ENCODE data around the gene CGGBP1. TPM values are rescaled to one million over a fixed set of nuclear protein-coding genes. Genes with fewer than 3 reads are reported as not detected.

CGGBP1 gene
- total RNA-seq, 2 experiments from 2014 or later: 105 to 118 TPM

DNA sequence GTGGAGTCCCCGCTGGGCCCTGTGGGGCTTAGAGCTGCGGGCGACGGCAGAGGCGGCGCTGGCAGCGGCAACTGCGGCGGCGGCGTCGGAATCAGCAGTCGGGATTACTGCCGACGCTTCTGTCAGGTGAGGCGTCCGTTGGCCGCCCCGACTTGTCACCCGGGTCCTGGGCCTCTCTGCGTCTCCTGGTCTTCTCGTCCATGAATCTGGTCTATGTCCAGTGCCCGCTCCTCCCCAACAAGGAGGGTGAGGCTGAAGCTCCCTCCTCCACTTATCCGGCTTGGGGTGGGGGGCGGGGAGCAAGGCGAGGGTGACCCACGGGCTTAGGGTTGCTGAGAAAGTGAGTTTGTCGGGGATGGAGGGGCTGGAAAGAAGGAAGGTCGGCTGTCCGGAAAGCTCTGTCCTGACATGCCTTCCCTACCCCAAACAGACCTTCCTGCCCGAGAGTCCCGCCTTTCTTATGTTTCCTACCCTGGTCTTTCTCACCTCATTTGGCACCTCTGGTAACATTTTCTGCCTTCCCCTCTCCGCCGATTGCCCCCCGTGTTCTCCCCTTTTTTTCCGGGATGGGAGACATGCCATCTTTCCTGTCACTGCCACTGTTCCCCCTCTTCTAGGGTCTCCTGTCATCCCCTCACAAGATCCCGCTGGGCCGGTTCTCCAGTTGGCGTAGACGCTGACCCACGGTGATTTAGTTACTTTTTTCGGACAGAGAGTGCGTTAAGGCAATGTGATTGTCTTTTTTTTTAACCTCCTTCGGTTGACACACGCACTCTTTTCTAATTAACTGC lies 770 bp upstream of the CGGBP1 start:
- Mint-ChIP-seq H3K27ac (peak overlapping the region; percentile 95), H3K4me1 (peaks cover 56% of the 10 kb centered on the region), H3K36me3 (ENCODE audit: low read depth) (peaks cover 39% of the 10 kb centered on the region), H3K9me3 (no peaks in the 10 kb centered on the region), H3K27me3 (no peaks in the 10 kb centered on the region), H3K4me3 (peak overlapping the region; percentile 99)
- ChIA-PET CTCF (interaction anchor here (1.2 to 2.3 kb wide), 5 partner anchors 9 to 90 kb away, joined by 3 to 12 read pairs (median 4); partner anchors contain the start of gene C3orf38), POLR2A (interaction anchor here (1.0 to 4.2 kb wide), 17 partner anchors 9 to 91 kb away, joined by 3 to 130 read pairs (median 5); partner anchors contain the start of gene C3orf38)
- DNase-seq: no peak

DNA sequence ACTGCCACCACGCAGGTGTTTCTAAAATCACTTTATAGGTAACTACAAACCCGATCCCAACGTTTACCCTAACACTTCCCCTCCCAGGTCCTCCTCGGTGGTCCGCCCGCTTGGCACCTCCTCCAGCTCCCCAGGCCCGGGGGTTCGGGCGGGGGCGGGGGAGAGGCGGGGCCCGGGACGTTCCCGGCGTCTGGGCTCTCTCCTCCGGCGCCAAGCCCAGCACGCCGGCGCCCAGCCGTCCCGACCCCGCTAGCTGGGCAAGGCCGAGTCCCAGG lies 562 bp downstream of the CGGBP1 start:
- POLR2A ChIA-PET: interaction anchor here (0.6 to 4.2 kb wide), 28 partner anchors 8 to 831 kb away, joined by 3 to 130 read pairs (median 4); partner anchors contain the start of genes C3orf38 and CHMP2B
- Mint-ChIP-seq H3K27me3 (no peaks in the 10 kb centered on the region), H3K36me3 (ENCODE audit: low read depth) (peaks cover 43% of the 10 kb centered on the region), H3K9me3 (no peaks in the 10 kb centered on the region), H3K27ac (peak overlapping the region; percentile 95), H3K4me3 (peak overlapping the region; percentile 99), H3K4me1 (peaks cover 51% of the 10 kb centered on the region)
- DNase-seq: no peak
- CTCF ChIA-PET: interaction anchor here (0.6 to 2.3 kb wide), 9 partner anchors 10 to 91 kb away, joined by 3 to 12 read pairs (median 4); partner anchors contain the start of gene C3orf38

DNA sequence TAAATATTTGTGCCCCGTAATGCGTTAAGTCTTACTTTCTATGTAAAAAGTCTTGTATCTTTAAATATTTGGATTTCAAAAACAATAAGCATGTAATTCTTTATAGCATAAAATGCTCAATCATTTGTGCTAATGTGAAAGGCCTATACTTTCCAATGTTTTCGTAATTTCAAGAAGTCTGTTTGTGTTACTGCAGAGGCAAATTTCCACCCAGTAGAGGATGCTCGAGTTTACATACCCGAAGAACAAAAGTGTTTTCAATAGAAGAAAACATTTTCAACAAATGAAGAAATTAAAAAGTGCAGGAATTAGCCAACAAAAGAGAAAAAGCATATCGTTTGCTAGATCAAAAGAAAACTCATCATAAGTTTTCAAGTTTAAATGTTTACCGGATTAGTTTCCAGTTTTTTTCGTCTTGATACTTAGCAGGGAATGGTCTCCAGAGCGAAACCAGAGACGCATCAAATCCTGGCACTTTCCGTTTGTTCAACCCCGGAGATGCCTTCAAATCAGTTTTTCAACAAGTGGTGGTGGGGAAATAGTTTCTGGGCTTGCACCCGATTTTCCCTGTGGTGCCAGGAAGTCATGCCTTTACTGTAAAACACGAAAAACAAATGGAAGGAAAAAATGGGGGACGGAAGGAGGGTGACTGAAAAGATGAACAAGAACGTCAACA lies 1.0 kb downstream of the CGGBP1 start:
- ChIA-PET CTCF (interaction anchor here (0.6 to 2.0 kb wide), 8 partner anchors 11 to 91 kb away, joined by 3 to 12 read pairs (median 4); partner anchors contain the start of gene C3orf38), POLR2A (interaction anchor here (0.6 to 4.2 kb wide), 28 partner anchors 7 to 831 kb away, joined by 3 to 130 read pairs (median 4); partner anchors contain the start of genes C3orf38 and CHMP2B)
- H3K4me3 Mint-ChIP-seq: peak overlapping the region; percentile 99
- peaks cover 46% of the 10 kb centered on the region for H3K4me1 Mint-ChIP-seq
- no peaks in the 10 kb centered on the region for H3K27me3 Mint-ChIP-seq
- peak overlapping the region; percentile 95 for H3K27ac Mint-ChIP-seq
- peaks cover 43% of the 10 kb centered on the region for H3K36me3 Mint-ChIP-seq (ENCODE audit: low read depth)
- no peaks in the 10 kb centered on the region for H3K9me3 Mint-ChIP-seq
- DNase-seq: no peak

DNA sequence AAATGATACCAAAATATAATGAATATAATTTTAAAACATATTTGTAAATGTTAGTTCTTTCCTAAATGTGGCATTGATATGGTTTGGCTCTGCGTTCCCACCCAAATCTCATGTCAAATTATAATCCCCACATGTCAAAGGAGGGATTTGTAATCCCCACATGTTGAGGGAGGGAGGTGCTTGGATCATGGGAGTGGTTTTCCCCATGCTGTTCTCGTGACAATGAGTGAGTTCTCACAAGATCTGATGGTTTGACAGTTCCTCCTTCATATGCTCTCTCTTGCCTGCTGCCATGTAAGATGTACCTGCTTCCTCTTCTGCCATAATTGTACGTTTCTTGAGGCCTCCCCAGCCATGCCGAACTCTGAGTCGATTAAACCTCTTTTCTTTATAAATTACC lies 12.0 kb downstream of the CGGBP1 start:
- Mint-ChIP-seq H3K27ac (no peak overlapping the region), H3K36me3 (ENCODE audit: low read depth) (no peaks in the 10 kb centered on the region), H3K9me3 (no peaks in the 10 kb centered on the region), H3K4me3 (no peak overlapping the region), H3K4me1 (peaks cover 9% of the 10 kb centered on the region), H3K27me3 (no peaks in the 10 kb centered on the region)
- CTCF ChIA-PET: no interaction called here
- POLR2A ChIA-PET: no interaction called here
- DNase-seq: no peak

DNA sequence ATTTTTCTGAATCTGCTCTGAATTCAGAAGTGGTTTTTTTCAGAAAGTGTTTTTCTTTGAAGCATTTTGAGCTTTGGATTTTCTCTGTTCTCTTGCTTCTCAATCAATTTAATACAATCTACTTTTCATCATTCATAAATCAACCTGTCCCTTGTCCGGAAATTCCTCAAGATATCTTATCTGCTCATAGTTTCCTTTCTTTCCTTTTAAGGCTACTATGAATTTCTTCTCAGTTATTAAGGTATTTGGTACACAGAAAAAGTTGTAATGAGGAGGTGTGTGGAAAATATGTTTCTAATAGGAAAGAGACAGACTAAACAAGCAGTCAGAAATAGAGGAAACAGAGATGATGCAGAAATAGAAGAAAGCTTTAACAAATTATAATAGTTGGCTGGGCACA lies 14.4 kb downstream of the CGGBP1 start:
- ChIA-PET POLR2A (no interaction called here), CTCF (no interaction called here)
- no peak overlapping the region for H3K4me3 Mint-ChIP-seq
- peaks cover 9% of the 10 kb centered on the region for H3K4me1 Mint-ChIP-seq
- H3K27ac Mint-ChIP-seq: no peak overlapping the region
- no peak for DNase-seq
- H3K36me3 Mint-ChIP-seq (ENCODE audit: low read depth): no peaks in the 10 kb centered on the region
- H3K27me3 Mint-ChIP-seq: no peaks in the 10 kb centered on the region
- H3K9me3 Mint-ChIP-seq: no peaks in the 10 kb centered on the region

DNA sequence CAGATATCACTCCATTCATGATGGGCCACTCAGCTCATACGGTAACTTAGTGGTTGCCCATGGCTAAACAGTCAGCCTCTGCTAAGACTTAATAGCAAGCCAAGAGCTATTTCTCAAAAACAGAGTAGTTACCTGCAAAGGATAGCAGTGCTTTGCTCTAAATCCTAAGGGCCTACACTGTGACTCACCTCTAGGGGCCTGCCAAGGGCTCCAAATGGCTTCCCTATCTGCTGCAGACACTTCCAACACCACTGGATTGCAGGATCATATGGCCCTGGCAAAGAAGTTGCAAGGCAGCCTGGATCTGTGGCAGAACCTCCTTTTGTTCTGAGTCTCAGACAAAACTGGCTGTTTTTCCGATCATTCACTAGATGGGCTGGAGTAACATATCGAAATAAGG lies 17.8 kb downstream of the CGGBP1 start:
- CTCF ChIA-PET: no interaction called here
- Mint-ChIP-seq H3K36me3 (ENCODE audit: low read depth) (no peaks in the 10 kb centered on the region), H3K9me3 (no peaks in the 10 kb centered on the region), H3K27ac (no peak overlapping the region), H3K4me3 (no peak overlapping the region), H3K4me1 (peaks cover 4% of the 10 kb centered on the region), H3K27me3 (no peaks in the 10 kb centered on the region)
- DNase-seq: no peak
- POLR2A ChIA-PET: no interaction called here

DNA sequence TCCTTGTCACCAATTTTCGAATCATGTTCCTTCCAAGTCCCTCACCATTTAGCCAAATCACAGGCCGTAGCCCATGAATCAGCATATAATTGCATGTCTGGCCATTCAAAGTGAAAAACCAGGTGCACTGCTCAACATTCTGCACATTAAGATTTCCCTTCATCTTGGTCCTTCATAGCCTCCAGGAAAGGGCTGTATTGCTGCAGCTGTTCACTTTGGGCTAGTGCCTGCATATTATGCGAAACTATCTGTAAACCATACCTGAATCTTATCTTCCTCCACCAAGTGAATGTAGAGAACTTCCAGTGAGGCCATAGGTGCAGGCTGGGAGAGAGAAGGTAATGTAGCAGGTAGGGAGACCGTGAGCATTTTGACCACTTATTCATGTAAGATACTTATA lies 18.3 kb downstream of the CGGBP1 start:
- no peaks in the 10 kb centered on the region for H3K36me3 Mint-ChIP-seq (ENCODE audit: low read depth)
- no peaks in the 10 kb centered on the region for H3K27me3 Mint-ChIP-seq
- H3K9me3 Mint-ChIP-seq: no peaks in the 10 kb centered on the region
- peaks cover 4% of the 10 kb centered on the region for H3K4me1 Mint-ChIP-seq
- H3K27ac Mint-ChIP-seq: no peak overlapping the region
- CTCF ChIA-PET: no interaction called here
- DNase-seq: no peak
- H3K4me3 Mint-ChIP-seq: no peak overlapping the region
- POLR2A ChIA-PET: no interaction called here

DNA sequence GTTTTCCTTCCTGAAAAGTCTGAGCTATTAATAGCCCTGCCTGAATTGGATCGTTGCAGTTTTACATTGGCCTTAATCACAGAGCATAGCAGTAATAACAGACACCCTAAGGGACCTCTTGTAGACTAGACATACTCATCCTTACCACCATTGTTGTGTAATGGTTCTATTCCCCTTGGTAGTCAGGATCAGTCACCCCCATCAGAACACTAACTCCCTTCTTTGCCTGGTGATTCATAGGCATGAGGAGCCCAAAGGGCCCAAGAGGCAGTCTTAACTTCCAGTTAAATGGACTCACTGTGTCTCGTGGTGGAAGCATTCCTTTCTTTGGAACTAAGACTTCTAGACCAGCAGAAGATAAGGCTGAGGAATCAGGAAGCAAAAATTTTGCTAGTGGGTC lies 20.2 kb downstream of the CGGBP1 start:
- peaks cover 8% of the 10 kb centered on the region for H3K4me1 Mint-ChIP-seq
- no peaks in the 10 kb centered on the region for H3K27me3 Mint-ChIP-seq
- CTCF ChIA-PET: no interaction called here
- no peak for DNase-seq
- no peaks in the 10 kb centered on the region for H3K36me3 Mint-ChIP-seq (ENCODE audit: low read depth)
- no peak overlapping the region for H3K27ac Mint-ChIP-seq
- H3K9me3 Mint-ChIP-seq: no peaks in the 10 kb centered on the region
- POLR2A ChIA-PET: no interaction called here
- H3K4me3 Mint-ChIP-seq: no peak overlapping the region

DNA sequence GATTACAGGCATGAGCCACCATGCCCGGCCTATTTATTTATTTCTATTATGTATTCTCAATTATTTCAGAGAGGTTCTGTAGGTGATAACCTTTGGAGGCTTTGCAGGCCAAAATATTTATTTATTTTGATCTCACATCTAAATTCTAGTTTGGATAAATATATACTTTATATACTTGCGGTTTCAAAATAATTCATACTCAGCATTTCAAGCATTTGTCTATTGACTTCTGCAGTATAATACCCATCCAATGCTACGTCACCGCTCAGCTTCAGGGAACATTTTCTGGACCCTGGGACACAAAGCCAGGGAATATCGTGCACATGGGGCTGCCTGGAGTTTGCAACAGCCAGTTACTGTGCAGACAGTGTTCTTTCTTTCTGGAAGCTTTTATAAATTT lies 22.6 kb downstream of the CGGBP1 start:
- H3K36me3 Mint-ChIP-seq (ENCODE audit: low read depth): no peaks in the 10 kb centered on the region
- POLR2A ChIA-PET: interaction anchor here (1.8 kb wide), 1 partner anchor 23 kb away, joined by 5 read pairs; the partner anchor contains the start of genes CGGBP1 and ZNF654
- no peak for DNase-seq
- peaks cover 23% of the 10 kb centered on the region for H3K4me1 Mint-ChIP-seq
- no peaks in the 10 kb centered on the region for H3K27me3 Mint-ChIP-seq
- no peak overlapping the region for H3K27ac Mint-ChIP-seq
- CTCF ChIA-PET: no interaction called here
- no peak overlapping the region for H3K4me3 Mint-ChIP-seq
- H3K9me3 Mint-ChIP-seq: no peaks in the 10 kb centered on the region

DNA sequence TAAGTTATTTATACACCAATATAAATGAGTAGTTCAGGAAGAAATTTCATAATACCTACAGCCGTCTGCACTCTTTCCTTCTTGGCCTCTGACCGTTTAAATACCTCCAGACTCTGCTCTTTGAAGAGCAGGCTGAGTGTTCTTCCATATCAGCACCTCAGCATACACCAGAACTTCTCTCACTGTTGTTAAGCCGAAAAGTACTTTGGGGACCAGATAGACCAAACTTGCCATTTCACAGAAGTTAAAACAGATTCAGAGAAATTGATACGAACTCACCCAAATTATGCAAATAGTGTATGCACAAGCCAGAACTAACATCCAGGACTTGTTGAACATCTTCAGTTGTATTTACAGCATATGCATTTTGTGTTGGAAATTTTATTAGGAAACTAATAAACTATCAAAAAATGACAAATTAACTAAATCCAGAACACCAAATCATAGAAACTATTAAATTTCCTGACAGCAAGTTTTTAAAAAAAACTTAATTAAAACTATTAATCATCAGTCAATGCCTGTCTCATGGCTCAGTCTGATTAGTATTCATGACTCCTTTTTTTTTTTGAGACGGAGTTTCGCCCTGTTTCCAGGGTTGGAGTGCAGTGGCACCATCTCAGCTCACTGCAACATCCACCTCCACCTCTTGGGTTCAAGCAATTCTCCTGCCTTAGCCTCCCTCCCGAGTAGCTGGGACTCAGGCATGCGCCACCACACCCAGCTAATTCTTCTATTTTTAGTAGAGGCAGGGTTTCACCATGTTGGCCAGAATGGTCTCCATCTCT lies 24.1 kb downstream of the CGGBP1 start:
- H3K4me1 Mint-ChIP-seq: peaks cover 30% of the 10 kb centered on the region

DNA sequence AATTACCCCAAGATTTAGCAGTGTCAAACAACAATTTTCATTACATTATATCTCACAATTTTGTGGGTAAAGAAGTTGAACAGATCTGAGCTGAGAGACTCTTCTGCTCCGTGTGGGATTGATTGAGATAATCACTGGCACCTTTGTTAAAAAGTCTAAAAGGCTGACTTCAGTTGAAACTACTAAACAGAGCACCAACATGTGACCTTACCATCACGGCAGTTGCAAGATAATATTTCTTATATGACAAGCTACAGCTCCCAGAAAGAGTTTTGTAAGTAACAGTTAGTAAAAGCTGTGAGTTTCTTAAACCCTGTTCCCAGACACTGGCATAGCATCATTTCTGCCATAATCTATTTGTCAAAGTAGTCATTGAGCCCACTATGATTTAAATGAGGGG lies 25.0 kb downstream of the CGGBP1 start:
- Mint-ChIP-seq H3K27ac (no peak overlapping the region), H3K27me3 (no peaks in the 10 kb centered on the region), H3K9me3 (no peaks in the 10 kb centered on the region), H3K4me1 (peaks cover 32% of the 10 kb centered on the region), H3K4me3 (no peak overlapping the region), H3K36me3 (ENCODE audit: low read depth) (no peaks in the 10 kb centered on the region)
- ChIA-PET POLR2A (interaction anchor here (1.1 to 1.2 kb wide), 3 partner anchors 24 to 116 kb away, joined by 3 to 4 read pairs (median 3); partner anchors contain the start of genes C3orf38, CGGBP1 and ZNF654), CTCF (interaction anchor here (0.9 kb wide), 1 partner anchor 24 kb away, joined by 3 read pairs; the partner anchor contains the start of gene CGGBP1)
- DNase-seq: no peak

More for the DNA sequence above, 24.1 kb downstream of the CGGBP1 start:
- Mint-ChIP-seq H3K4me3 (no peak overlapping the region), H3K36me3 (ENCODE audit: low read depth) (no peaks in the 10 kb centered on the region), H3K27me3 (no peaks in the 10 kb centered on the region), H3K9me3 (no peaks in the 10 kb centered on the region), H3K27ac (no peak overlapping the region)
- CTCF ChIA-PET: no interaction called here
- no peak for DNase-seq
- POLR2A ChIA-PET: interaction anchor here (1.1 to 1.8 kb wide), 4 partner anchors 24 to 115 kb away, joined by 3 to 5 read pairs (median 4); partner anchors contain the start of genes C3orf38, CGGBP1 and ZNF654

DNA sequence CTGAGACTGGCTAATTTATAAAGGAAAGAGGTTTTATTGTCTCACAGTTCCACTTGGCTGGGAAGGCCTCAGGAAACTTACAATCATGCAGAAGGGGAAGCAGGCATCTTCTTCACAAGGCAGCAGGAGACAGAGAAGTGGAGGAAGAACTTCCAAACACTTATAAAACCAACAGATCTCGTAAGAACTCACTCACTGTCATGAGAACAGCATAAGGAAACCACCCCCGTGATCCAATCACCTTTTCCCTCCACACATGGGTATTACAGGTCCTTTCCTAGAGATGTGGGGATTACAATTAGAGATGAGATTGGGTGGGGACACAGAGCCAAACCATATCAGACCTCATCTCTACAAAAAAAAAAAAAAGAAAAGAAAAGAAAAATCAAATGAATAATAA lies 25.7 kb downstream of the CGGBP1 start:
- no peak for DNase-seq
- Mint-ChIP-seq H3K4me3 (no peak overlapping the region), H3K4me1 (peaks cover 32% of the 10 kb centered on the region), H3K27ac (no peak overlapping the region), H3K36me3 (ENCODE audit: low read depth) (no peaks in the 10 kb centered on the region), H3K9me3 (no peaks in the 10 kb centered on the region), H3K27me3 (no peaks in the 10 kb centered on the region)
- ChIA-PET CTCF (no interaction called here), POLR2A (interaction anchor here (1.0 to 2.8 kb wide), 5 partner anchors 12 to 117 kb away, joined by 4 to 55 read pairs (median 15); partner anchors contain the start of genes C3orf38, CGGBP1 and ZNF654)

Measured in activated CD4-positive, alpha-beta memory T cell treated with anti-CD3 and anti-CD28 coated beads, Interleukin-2, amount 10 ng/mL, durations not matched to agents 7 days and 5 days (primary cell).